Endothelial cell of umbilical vein (primary cell): ENCODE results near the gene ARMH1. TPM values are rescaled to one million over a fixed set of nuclear protein-coding genes. Genes with fewer than 3 reads are reported as not detected.

Experiments
- polyA plus RNA-seq, 4 experiments: library from polyadenylated mRNA; depleted of rRNA in 3 of 4; stranded (reverse) in 3 of 4; unstranded in 1 of 4; fragments of >200 nt; gene quantifications; 2 replicates each; pipeline versions ENCODE4 v1.2.1 to v1.2.3, GENCODE V29; 2011 to 2012; ENCODE audit warnings: missing spikeins in 1 of 4
- small RNA-seq: library from RNA; depleted of rRNA; stranded (forward); fragments of <200 nt; gene quantifications from one replicate; pipeline ENCODE3, GENCODE V24; 2012; ENCODE audit warnings: low replicate concordance, low read depth; ENCODE audit not compliant: insufficient read depth, insufficient read length
- total RNA-seq: library from RNA; stranded (reverse); gene quantifications from 2 replicates; pipeline ENCODE4 v1.2.3, GENCODE V29; 2021

ARMH1 gene
- total and polyA plus RNA-seq, 2 donors (not counting 3 experiments of a cell fraction or from before 2014, with no cell fraction given), result 0.17 TPM; not detected in 1

Small RNAs within 50 kb of the gene (small RNA-seq; reads per million reads assigned to genes)
- gene RNU5D-1 (95.2 reads per million, percentile 97 among the genes with 10 or more reads in this experiment), gene RNU5F-1 (19.7 reads per million, percentile 78 among the genes with 10 or more reads in this experiment)

Other genes with a start within 250 kb of the ARMH1 start
- gene TMEM53, start 233 bp upstream of the ARMH1 start, total RNA-seq, result 5.3 and 5.7 TPM in 2 replicates
- 16.5 and 24.7 TPM in 2 replicates for gene TMEM53, start 233 bp upstream of the ARMH1 start, polyA plus RNA-seq
- gene RNU5D-1, start 56.5 kb downstream of the ARMH1 start, total RNA-seq, result not detected in 2 replicates
- gene RNU5D-1, start 56.5 kb downstream of the ARMH1 start, polyA plus RNA-seq, result not detected in 2 replicates
- 44.3 and 53.7 TPM in 2 replicates for gene KIF2C, start 65.1 kb downstream of the ARMH1 start, total RNA-seq
- 20.7 and 27.1 TPM in 2 replicates for gene KIF2C, start 65.1 kb downstream of the ARMH1 start, polyA plus RNA-seq
- gene RPS8, start 100.8 kb downstream of the ARMH1 start, total RNA-seq, result 1,842 and 1,896 TPM in 2 replicates
- gene RPS8, start 100.8 kb downstream of the ARMH1 start, polyA plus RNA-seq, result 1,808 and 2,306 TPM in 2 replicates
- gene BEST4, start 113.5 kb downstream of the ARMH1 start, total RNA-seq, result 0.21 TPM in 1 of 2 replicates, not detected in the other
- 0.21 and 0.29 TPM in 2 replicates for gene BEST4, start 113.5 kb downstream of the ARMH1 start, polyA plus RNA-seq
- gene PLK3, start 125.7 kb downstream of the ARMH1 start, total RNA-seq, result 55.0 and 60.0 TPM in 2 replicates
- 66.7 and 90.1 TPM in 2 replicates for gene PLK3, start 125.7 kb downstream of the ARMH1 start, polyA plus RNA-seq
- 0.62 and 1.1 TPM in 2 replicates for gene DYNLT4, start 132.6 kb downstream of the ARMH1 start, total RNA-seq
- 0.46 and 1.1 TPM in 2 replicates for gene DYNLT4, start 132.6 kb downstream of the ARMH1 start, polyA plus RNA-seq
- 69.9 and 72.5 TPM in 2 replicates for gene BTBD19, start 133.8 kb downstream of the ARMH1 start, total RNA-seq
- gene BTBD19, start 133.8 kb downstream of the ARMH1 start, polyA plus RNA-seq, result 97.9 and 115 TPM in 2 replicates
- 1.8 and 1.9 TPM in 2 replicates for gene PTCH2, start 168.5 kb downstream of the ARMH1 start, total RNA-seq
- gene PTCH2, start 168.5 kb downstream of the ARMH1 start, polyA plus RNA-seq, result 1.8 and 2.6 TPM in 2 replicates